Colonic mucosa (tissue), 4 donors: ENCODE data around the gene SAA1. TPM values are rescaled to one million over a fixed set of nuclear protein-coding genes. Genes with fewer than 3 reads are reported as not detected.

Experiments
- DNase-seq: peaks from one replicate; pipeline ENCODE4 v3.0.0-alpha.2; 2020
- H3K27ac ChIP-seq: fragments of 200-600 bp; one replicate; pipeline ENCODE4 v1.8.0; 2021
- H3K27me3 ChIP-seq: fragments of 200-600 bp; one replicate; pipeline ENCODE4 v1.8.0; 2021
- H3K36me3 ChIP-seq: fragments of 200-600 bp; one replicate; pipeline ENCODE4 v1.8.0; 2021
- H3K4me1 ChIP-seq: fragments of 200-600 bp; one replicate; pipeline ENCODE4 v1.8.0; 2021; ENCODE audit warnings: mild to moderate bottlenecking
- H3K4me3 ChIP-seq: fragments of 200-600 bp; one replicate; pipeline ENCODE4 v1.8.0; 2021
- H3K9ac ChIP-seq, 2 donors: one replicate each; pipeline ENCODE4 v1.7.0; 2013; ENCODE audit warnings: control low read depth in 2 of 2, low read depth in 2 of 2, low read length in 2 of 2
- H3K9me3 ChIP-seq: fragments of 200-600 bp; one replicate; pipeline ENCODE4 v1.8.0; 2021
- CTCF ChIP-seq: fragments of 200-600 bp; IDR thresholded peaks from one replicate; pipeline ENCODE4 v1.8.0; 2022; ENCODE audit warnings: antibody characterized with exemption, mild to moderate bottlenecking
- intact Hi-C: fragments of 100-400 bp; cut with DNase I; formaldehyde crosslinking; loops from one replicate; pipeline ENCODE4 v1.14.1; 2022
- total RNA-seq, 2 donors: library from RNA; stranded (reverse); fragmentation: NEBNext Ultra II Directional in 1 of 2; extraction: Animal tissue kit (Norgen Biotek cat#: 25700) in 1 of 2; gene quantifications; one replicate each; pipeline ENCODE4 v1.2.1, GENCODE V29; 2021
- donor health status: healthy.
- donor health status: DM: no; HTN: no; CAD: no.
- donor health status: DM: no; HTN: no; CAD: no.

The SAA1 gene
- total RNA-seq: 10 to 100 TPM in 1 of 2 donors, 1 to 10 TPM in 1; 3.7 to 16.8 TPM

GRCh38 chr11:18265949-18266348 lies at the start of gene SAA1:
TSS of gene SAA1 (plus strand) at chr11:18266264. CDS start at chr11:18266888, 624 bp downstream.
- no peak for DNase-seq
- H3K27me3 ChIP-seq: no peaks in the 10 kb centered on the region
- H3K4me1 ChIP-seq: no peaks in the 10 kb centered on the region
- no peaks in the 10 kb centered on the region for H3K36me3 ChIP-seq
- H3K9me3 ChIP-seq: no peaks in the 10 kb centered on the region
- intact Hi-C loops: no loop called here
- no peak within 1 kb of the TSS for H3K4me3 ChIP-seq
- TF ChIP-seq CTCF: no peak
- no peak within 1 kb of the TSS for H3K9ac ChIP-seq
- H3K27ac ChIP-seq: no peak within 1 kb of the TSS

GRCh38 chr11:18221274-18221876 lies 44.7 kb upstream of the SAA1 start:
- DNase-seq: no peak
- Histone ChIP-seq H3K27me3 (no peaks in the 10 kb centered on the region), H3K9me3 (no peaks in the 10 kb centered on the region), H3K27ac (no peak overlapping the region), H3K36me3 (no peaks in the 10 kb centered on the region), H3K4me3 (no peak overlapping the region), H3K9ac (no peak overlapping the region), H3K4me1 (no peaks in the 10 kb centered on the region)
- TF ChIP-seq CTCF: no peak
- intact Hi-C loops: no loop called here

GRCh38 chr11:18222814-18223421 lies 43.1 kb upstream of the SAA1 start:
- Histone ChIP-seq H3K4me1 (no peaks in the 10 kb centered on the region), H3K27me3 (no peaks in the 10 kb centered on the region), H3K9ac (no peak overlapping the region), H3K27ac (no peak overlapping the region), H3K36me3 (no peaks in the 10 kb centered on the region), H3K4me3 (no peak overlapping the region), H3K9me3 (no peaks in the 10 kb centered on the region)
- intact Hi-C loops: no loop called here
- TF ChIP-seq CTCF: no peak
- no peak for DNase-seq

GRCh38 chr11:18223591-18224387 lies 42.3 kb upstream of the SAA1 start:
- no peaks in the 10 kb centered on the region for H3K9me3 ChIP-seq
- intact Hi-C loops: no loop called here
- TF ChIP-seq CTCF: no peak
- H3K36me3 ChIP-seq: no peaks in the 10 kb centered on the region
- no peak for DNase-seq
- no peak overlapping the region for H3K27ac ChIP-seq
- no peak overlapping the region for H3K9ac ChIP-seq
- no peaks in the 10 kb centered on the region for H3K4me1 ChIP-seq
- H3K27me3 ChIP-seq: no peaks in the 10 kb centered on the region
- H3K4me3 ChIP-seq: no peak overlapping the region

GRCh38 chr11:18225913-18226312 lies 40.2 kb upstream of the SAA1 start:
- intact Hi-C loops: no loop called here
- Histone ChIP-seq H3K9ac (no peak overlapping the region), H3K4me3 (no peak overlapping the region), H3K4me1 (no peaks in the 10 kb centered on the region), H3K27me3 (no peaks in the 10 kb centered on the region), H3K27ac (no peak overlapping the region), H3K9me3 (no peaks in the 10 kb centered on the region), H3K36me3 (no peaks in the 10 kb centered on the region)
- no peak for DNase-seq
- TF ChIP-seq CTCF: no peak
